Inferior parietal cortex (tissue), 1 donor: ENCODE measurements around the gene SPDYE18.
"Not testable (repeated sequence)": the region's sequence is repeated elsewhere in the genome, so short reads cannot be mapped to it uniquely, and the experiment has no call there.

Source experiments
- DNase-seq: peaks from one replicate; pipeline ENCODE4 v3.0.0-alpha.2; 2016; ENCODE audit errors: extremely low spot score

Gene SPDYE18

DNA sequence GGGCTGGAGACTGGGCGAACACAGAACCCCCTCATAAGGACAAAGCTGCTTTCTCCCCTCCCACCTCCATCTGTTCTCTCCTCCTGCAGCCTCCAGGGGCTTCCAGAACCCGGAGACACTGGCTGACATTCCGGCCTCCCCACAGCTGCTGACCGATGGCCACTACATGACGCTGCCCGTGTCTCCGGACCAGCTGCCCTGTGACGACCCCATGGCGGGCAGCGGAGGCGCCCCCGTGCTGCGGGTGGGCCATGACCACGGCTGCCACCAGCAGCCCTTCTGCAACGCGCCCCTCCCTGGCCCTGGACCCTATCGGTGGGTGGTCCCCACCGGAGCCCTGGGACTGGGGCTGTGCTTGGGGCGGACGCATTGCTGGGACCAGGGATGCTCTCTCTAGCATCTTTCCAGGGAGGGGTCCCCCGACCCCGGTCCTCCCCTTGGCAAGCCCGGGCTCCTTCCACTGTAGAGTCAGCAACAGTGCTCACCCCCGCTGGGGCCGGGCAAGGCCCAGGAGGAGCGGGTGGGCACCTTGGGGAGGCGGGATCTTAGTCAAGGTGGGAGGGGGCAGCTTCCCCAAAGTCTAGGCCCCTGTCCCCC is 56.8 kb downstream of the SPDYE18 start:
- not testable (repeated sequence) for DNase-seq

DNA sequence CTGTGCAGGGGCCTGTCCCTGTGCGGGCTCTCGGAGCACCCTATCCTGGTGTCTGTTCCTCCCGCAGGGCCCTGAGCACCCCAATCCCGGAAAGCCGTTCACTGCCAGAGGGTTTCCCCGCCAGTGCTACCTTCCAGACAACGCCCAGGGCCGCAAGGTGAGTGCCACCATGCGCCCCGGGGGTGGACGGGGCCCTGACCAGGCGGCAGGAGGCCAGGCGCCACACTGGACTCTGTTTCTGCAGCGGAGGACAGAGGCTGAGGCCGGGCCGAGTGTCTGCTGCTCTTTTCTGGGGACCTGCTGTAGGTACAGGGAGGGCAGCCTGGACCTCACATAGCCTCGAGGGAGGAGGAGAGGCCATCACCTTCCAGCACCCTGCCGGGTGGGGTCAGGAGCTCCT is 58.2 kb downstream of the SPDYE18 start:
- not testable (repeated sequence) for DNase-seq

DNA sequence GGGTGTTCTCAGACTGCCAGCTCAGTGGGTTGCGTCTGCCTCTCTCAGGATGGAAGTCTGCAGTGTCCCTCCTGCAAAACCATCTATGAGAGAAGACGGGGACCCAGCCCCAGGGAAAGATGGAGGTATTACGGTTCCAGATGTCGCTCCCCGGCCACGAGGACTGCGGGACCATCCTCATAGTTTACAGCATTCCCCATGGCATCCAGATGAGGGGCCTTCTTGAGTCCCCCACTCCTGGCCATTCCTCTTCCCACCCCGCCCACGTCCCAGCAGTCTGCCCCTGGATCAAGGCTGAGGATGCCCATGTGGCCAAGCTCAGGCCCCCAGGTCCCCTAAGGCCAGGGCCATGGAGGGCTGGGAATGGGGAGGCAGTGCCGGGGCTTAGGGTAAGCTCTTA is 59.1 kb downstream of the SPDYE18 start:
- DNase-seq, result not testable (repeated sequence)

DNA sequence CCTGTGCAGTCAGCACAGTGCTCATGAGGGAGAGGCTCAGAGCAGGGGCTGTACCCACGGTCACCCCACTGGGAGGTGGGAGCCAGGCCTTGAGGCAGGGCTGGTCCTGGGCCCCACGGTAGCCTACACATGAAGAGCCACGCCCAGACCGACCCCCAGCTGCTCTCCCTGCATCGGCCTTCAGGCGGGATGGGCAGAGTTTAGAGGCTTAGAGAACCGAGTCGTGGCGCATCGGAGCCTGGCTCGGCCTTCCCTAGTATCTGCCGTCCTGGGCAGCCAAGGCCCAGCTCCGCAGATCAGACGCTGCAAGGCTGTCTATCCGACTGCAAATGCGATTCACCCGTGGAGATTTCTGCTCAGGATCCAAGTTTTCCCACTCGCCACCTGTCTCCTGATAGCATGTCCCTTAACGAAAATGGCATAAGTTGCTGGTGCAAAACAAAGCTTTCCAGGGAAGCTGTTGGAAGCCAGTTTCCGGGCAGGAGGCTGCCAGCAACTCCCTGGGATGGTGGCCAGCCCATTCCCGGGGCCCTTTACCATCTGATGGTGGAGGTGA is 59.6 kb downstream of the SPDYE18 start:
- DNase-seq, result not testable (repeated sequence)

DNA sequence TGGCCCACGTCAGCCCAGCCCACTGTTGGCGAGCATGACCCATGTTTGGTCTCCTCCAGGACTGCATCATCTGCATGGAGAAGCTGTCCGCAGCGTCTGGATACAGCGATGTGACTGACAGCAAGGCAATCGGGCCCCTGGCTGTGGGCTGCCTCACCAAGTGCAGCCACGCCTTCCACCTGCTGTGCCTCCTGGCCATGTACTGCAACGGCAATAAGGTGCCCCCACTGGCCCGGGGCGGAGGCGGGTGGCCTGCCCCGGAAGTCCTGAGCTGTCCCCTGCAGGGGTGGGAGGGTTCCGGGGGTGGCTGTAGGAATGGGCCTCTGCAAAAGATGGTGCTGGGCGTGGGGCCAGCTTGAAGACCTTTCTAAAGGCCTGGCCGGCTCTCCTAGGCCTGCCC is 60.3 kb downstream of the SPDYE18 start:
- DNase-seq, result not testable (repeated sequence)
